Adrenal gland (tissue), 5 donors: ENCODE results near the gene PAXX.

Source experiments
- POLR2A ChIP-seq, 2 donors: fragments of 450-650 bp; IDR thresholded peaks; one replicate each; pipeline ENCODE4 v1.6.1; 2017; ENCODE audit warnings: antibody characterized with exemption in 2 of 2, mild to moderate bottlenecking in 2 of 2, moderate library complexity in 1 of 2
- TF ChIP-seq, protein P1 (sequence below), 6 experiments: fragments of 450-650 bp in 4 of 6; fragments of 200-600 bp in 2 of 6; sonication (generic) in 1 of 6; IDR thresholded peaks; 1 replicate in 5 of 6; 2 replicates in 1 of 6; pipeline versions ENCODE4 v1.5.1 to v1.8.0; 2016 to 2021; ENCODE audit warnings: antibody characterized with exemption in 6 of 6, mild to moderate bottlenecking in 2 of 6, moderate library complexity in 1 of 6
- donor health status: DM: no; HTN: no; CAD: no.

DNA sequence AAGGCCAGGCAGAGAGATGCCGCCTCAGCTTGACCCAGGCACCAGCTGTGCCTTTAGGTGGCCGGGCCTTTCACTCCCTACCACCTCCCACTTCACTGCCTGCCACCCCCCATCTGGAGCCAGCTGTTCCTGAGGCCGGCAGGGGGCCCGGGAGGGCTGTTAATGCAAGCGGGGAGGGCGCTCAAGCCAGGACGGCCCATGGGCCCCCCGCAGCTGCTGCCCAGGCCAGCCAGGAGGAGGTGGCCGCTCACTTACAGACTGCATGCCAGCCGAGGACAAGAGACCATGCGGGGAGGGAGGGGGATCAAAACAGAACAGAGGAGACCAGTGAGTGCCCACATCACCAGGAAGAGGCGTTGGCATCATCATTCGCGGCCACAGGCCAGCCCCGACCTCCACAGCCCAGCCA is 31.4 kb downstream of the PAXX start:
- no peak for TF ChIP-seq POLR2A (IDR thresholded peaks at IDR 0.05)
- TF ChIP-seq, protein P1, sequence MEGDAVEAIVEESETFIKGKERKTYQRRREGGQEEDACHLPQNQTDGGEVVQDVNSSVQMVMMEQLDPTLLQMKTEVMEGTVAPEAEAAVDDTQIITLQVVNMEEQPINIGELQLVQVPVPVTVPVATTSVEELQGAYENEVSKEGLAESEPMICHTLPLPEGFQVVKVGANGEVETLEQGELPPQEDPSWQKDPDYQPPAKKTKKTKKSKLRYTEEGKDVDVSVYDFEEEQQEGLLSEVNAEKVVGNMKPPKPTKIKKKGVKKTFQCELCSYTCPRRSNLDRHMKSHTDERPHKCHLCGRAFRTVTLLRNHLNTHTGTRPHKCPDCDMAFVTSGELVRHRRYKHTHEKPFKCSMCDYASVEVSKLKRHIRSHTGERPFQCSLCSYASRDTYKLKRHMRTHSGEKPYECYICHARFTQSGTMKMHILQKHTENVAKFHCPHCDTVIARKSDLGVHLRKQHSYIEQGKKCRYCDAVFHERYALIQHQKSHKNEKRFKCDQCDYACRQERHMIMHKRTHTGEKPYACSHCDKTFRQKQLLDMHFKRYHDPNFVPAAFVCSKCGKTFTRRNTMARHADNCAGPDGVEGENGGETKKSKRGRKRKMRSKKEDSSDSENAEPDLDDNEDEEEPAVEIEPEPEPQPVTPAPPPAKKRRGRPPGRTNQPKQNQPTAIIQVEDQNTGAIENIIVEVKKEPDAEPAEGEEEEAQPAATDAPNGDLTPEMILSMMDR (IDR thresholded peaks at IDR 0.05) = no peak
